Left forelimb (tissue), 1 donor: ENCODE data around the gene SEC14L2.
A peak's percentile ranks its signal among the peaks of the same experiment; 100 is the strongest.

Experiments
- DNase-seq: peaks from one replicate; pipeline ENCODE4 v3.0.0-alpha.2; 2018; ENCODE audit warnings: low spot score

Gene SEC14L2

GRCh38 chr22:30396871-30397655, at the start of gene SEC14L2:
Gene SEC14L2, plus strand, starts transcription at chr22:30397018. Its CDS starts 99 bp downstream, at chr22:30397117.
- DNase-seq, result no peak

GRCh38 chr22:30347255-30347892, 49.4 kb upstream of the SEC14L2 start:
- DNase-seq, result no peak

GRCh38 chr22:30348404-30348803, 48.4 kb upstream of the SEC14L2 start:
- DNase-seq, result no peak

- DNase-seq, result no peak
These were observed 48.0 kb upstream of the SEC14L2 start for GRCh38 chr22:30348809-30349208.

- no peak for DNase-seq
These were observed 45.6 kb upstream of the SEC14L2 start for GRCh38 chr22:30351226-30351625.

GRCh38 chr22:30354644-30355043, 42.2 kb upstream of the SEC14L2 start:
- DNase-seq, result no peak

- DNase-seq, result peak; percentile 94
These were observed 40.2 kb upstream of the SEC14L2 start, which contains the start of the genes CCDC157 and SF3A1 for GRCh38 chr22:30356449-30357235. Gene CCDC157, plus strand, starts transcription at chr22:30357007. Its CDS starts 8,994 bp downstream, at chr22:30366001. Gene SF3A1, minus strand, starts transcription at chr22:30356894. Its CDS starts 102 bp downstream, at chr22:30356792.

- DNase-seq, result no peak
These were observed 39.6 kb upstream of the SEC14L2 start for GRCh38 chr22:30357236-30357570.

GRCh38 chr22:30357650-30358215, 39.1 kb upstream of the SEC14L2 start:
- DNase-seq, result no peak

- no peak for DNase-seq
These were observed 38.3 kb upstream of the SEC14L2 start for GRCh38 chr22:30358541-30358940.

GRCh38 chr22:30361916-30362650, 34.7 kb upstream of the SEC14L2 start:
- no peak for DNase-seq

- no peak for DNase-seq
These were observed 34.1 kb upstream of the SEC14L2 start for GRCh38 chr22:30362651-30363281.

- DNase-seq, result no peak
These were observed 30.9 kb upstream of the SEC14L2 start for GRCh38 chr22:30365891-30366290.

- no peak for DNase-seq
These were observed 28.4 kb upstream of the SEC14L2 start for GRCh38 chr22:30368420-30368819.

- peak; percentile 63 for DNase-seq
These were observed 26.1 kb upstream of the SEC14L2 start for GRCh38 chr22:30370641-30371230.

GRCh38 chr22:30371321-30371720, 25.5 kb upstream of the SEC14L2 start:
- DNase-seq, result no peak

GRCh38 chr22:30371981-30372380, 24.8 kb upstream of the SEC14L2 start:
- DNase-seq, result no peak

- DNase-seq, result no peak
These were observed 23.9 kb upstream of the SEC14L2 start for GRCh38 chr22:30372915-30373314.

- DNase-seq, result no peak
These were observed 23.2 kb upstream of the SEC14L2 start for GRCh38 chr22:30373331-30374325.
